ENCODE measurements around the gene FSD2.

DNA sequence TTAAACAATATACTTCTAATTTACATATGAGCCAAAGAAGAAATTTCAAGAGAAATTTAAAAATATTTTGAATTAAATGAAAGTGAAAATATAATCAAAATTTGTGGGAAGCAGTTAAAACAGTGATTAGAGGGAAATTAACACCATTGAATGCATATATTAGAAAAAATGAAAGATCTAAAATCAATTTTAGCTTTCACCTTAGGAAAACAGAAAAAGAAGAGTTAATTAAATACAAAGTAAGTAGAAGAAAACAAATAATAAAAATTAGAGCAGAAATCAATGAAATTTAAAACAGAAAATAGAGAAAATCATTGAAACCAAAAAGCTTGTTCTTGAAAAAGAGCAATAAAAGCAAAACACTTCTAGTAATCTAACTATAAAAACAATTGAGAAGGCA lies 57.6 kb downstream of the FSD2 start:
- TF ChIP-seq, protein P1, sequence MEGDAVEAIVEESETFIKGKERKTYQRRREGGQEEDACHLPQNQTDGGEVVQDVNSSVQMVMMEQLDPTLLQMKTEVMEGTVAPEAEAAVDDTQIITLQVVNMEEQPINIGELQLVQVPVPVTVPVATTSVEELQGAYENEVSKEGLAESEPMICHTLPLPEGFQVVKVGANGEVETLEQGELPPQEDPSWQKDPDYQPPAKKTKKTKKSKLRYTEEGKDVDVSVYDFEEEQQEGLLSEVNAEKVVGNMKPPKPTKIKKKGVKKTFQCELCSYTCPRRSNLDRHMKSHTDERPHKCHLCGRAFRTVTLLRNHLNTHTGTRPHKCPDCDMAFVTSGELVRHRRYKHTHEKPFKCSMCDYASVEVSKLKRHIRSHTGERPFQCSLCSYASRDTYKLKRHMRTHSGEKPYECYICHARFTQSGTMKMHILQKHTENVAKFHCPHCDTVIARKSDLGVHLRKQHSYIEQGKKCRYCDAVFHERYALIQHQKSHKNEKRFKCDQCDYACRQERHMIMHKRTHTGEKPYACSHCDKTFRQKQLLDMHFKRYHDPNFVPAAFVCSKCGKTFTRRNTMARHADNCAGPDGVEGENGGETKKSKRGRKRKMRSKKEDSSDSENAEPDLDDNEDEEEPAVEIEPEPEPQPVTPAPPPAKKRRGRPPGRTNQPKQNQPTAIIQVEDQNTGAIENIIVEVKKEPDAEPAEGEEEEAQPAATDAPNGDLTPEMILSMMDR (IDR thresholded peaks at IDR 0.05 in 8 of 11, conservative IDR thresholded peaks at IDR 0.05 in 3 of 11) = no peak
- no peak for TF ChIP-seq POLR2A (IDR thresholded peaks at IDR 0.05)
